Smooth muscle cell (in vitro differentiated cells): ENCODE results near the gene CDK5. TPM values are rescaled to one million over a fixed set of nuclear protein-coding genes. Genes with fewer than 3 reads are reported as not detected.
A peak's percentile ranks its signal among the peaks of the same experiment; 100 is the strongest.

Experiments
- DNase-seq: peaks from one replicate; lab custom pipeline; 2025; ENCODE audit not compliant: unreplicated experiment; lab: John Stamatoyannopoulos, UW
- H2AFZ ChIP-seq: fragments of 200-600 bp; sonication (generic); 2 replicates; pipeline ENCODE4 v1.6.0; 2016; ENCODE audit warnings: antibody characterized with exemption, low read depth, mild to moderate bottlenecking
- H3F3A ChIP-seq: fragments of 200-600 bp; sonication (generic); 2 replicates; pipeline ENCODE4 v1.6.0; 2017; ENCODE audit warnings: antibody characterized with exemption, low read depth
- H3K27ac ChIP-seq: fragments of 200-600 bp; sonication (generic); 2 replicates; pipeline ENCODE4 v1.5.1; 2016; ENCODE audit warnings: low read depth, mild to moderate bottlenecking
- H3K27me3 ChIP-seq: fragments of 200-600 bp; sonication (generic); 2 replicates; pipeline ENCODE4 v1.6.1; 2016; ENCODE audit warnings: low read depth, mild to moderate bottlenecking
- H3K36me3 ChIP-seq: fragments of 200-600 bp; sonication (generic); 2 replicates; pipeline ENCODE4 v1.5.1; 2016; ENCODE audit warnings: low read depth
- H3K4me1 ChIP-seq: fragments of 200-600 bp; sonication (generic); 2 replicates; pipeline ENCODE4 v1.5.1; 2016; ENCODE audit warnings: low read depth
- H3K4me2 ChIP-seq: fragments of 200-600 bp; sonication (generic); 2 replicates; pipeline ENCODE4 v1.6.0; 2016; ENCODE audit warnings: mild to moderate bottlenecking
- H3K4me3 ChIP-seq: fragments of 200-600 bp; sonication (generic); 2 replicates; pipeline ENCODE4 v1.5.1; 2016; ENCODE audit warnings: mild to moderate bottlenecking
- H3K79me2 ChIP-seq: fragments of 200-600 bp; sonication (generic); 2 replicates; pipeline ENCODE4 v1.6.0; 2016; ENCODE audit warnings: low read depth, mild to moderate bottlenecking
- H3K9ac ChIP-seq: fragments of 200-600 bp; sonication (generic); 2 replicates; pipeline ENCODE4 v1.6.0; 2016; ENCODE audit warnings: low read depth
- H3K9me3 ChIP-seq: fragments of 200-600 bp; sonication (generic); replicated peaks from 2 replicates; pipeline ENCODE4 v1.5.1; 2016; ENCODE audit warnings: low read depth
- H4K20me1 ChIP-seq: fragments of 200-600 bp; sonication (generic); 2 replicates; pipeline ENCODE4 v1.6.0; 2016; ENCODE audit warnings: low read depth
- CTCF ChIP-seq: fragments of 200-600 bp; sonication (generic); IDR thresholded peaks from 2 replicates; pipeline ENCODE4 v1.5.1; 2017; ENCODE audit warnings: borderline replicate concordance, mild to moderate bottlenecking, antibody characterized with exemption; ENCODE audit not compliant: insufficient read depth, poor library complexity, severe bottlenecking
- WGBS: methylation state at CpG from one replicate; pipeline ENCODE4 v1.1.7; 2016; ENCODE audit warnings: low lambda C conversion rate; 5-methylcytosine and 5-hydroxymethylcytosine counted together
- polyA plus RNA-seq: library from polyadenylated mRNA; unstranded; fragments of >200 nt; fragmentation: Nextera tagmentation; extraction: Ambion mirVana; gene quantifications from 2 replicates; pipeline ENCODE4 v1.2.1, GENCODE V29; 2016
- total RNA-seq: library from RNA; depleted of rRNA; stranded (reverse); fragments of >200 nt; gene quantifications from 2 replicates; pipeline ENCODE4 v1.2.3, GENCODE V29; 2014

The CDK5 gene
- 18.6 and 22.1 TPM in 2 replicates for total RNA-seq
- polyA plus RNA-seq = 36.4 and 50.1 TPM in 2 replicates

GRCh38 chr7:151057506-151057988 lies at the start of gene CDK5:
Gene CDK5, minus strand, starts transcription at chr7:151057897. Its CDS starts 49 bp downstream, at chr7:151057848.
- Histone ChIP-seq H3K4me1 (peaks cover 33% of the 10 kb centered on the region), H3K4me2 (peak within 1 kb of the TSS; percentile 94), H3K27me3 (no peaks in the 10 kb centered on the region), H3K36me3 (no peaks in the 10 kb centered on the region), H3K79me2 (peaks cover 13% of the 10 kb centered on the region), H3F3A (peaks cover 6% of the 10 kb centered on the region), H2AFZ (peak within 1 kb of the TSS; percentile 71), H3K4me3 (peak within 1 kb of the TSS; percentile 74), H3K27ac (peak within 1 kb of the TSS; percentile 95), H4K20me1 (peaks cover 25% of the 10 kb centered on the region), H3K9ac (peak within 1 kb of the TSS; percentile 72), H3K9me3 (no peaks in the 10 kb centered on the region)
- no peak for DNase-seq
- WGBS = under 1% methylated on average over 30 of the region's 30 CpGs
- no peak for TF ChIP-seq CTCF

- H3K79me2 ChIP-seq = peaks cover 69% of the 10 kb centered on the region
- no peak for TF ChIP-seq CTCF
- H3K4me3 ChIP-seq = no peak overlapping the region
- no peak overlapping the region for H3K9ac ChIP-seq
- no peak overlapping the region for H2AFZ ChIP-seq
- H3K4me2 ChIP-seq = no peak overlapping the region
- peaks cover 90% of the 10 kb centered on the region for H4K20me1 ChIP-seq
- H3F3A ChIP-seq = peaks cover 4% of the 10 kb centered on the region
- H3K27me3 ChIP-seq = no peaks in the 10 kb centered on the region
- H3K4me1 ChIP-seq = no peaks in the 10 kb centered on the region
- H3K9me3 ChIP-seq = no peaks in the 10 kb centered on the region
- no peaks in the 10 kb centered on the region for H3K36me3 ChIP-seq
- no peak for DNase-seq
- H3K27ac ChIP-seq = peak overlapping the region; percentile 44
- whole genome bisulfite sequencing = 71% methylated on average over 23 of the region's 23 CpGs
Observed at GRCh38 chr7:151104411-151105235, 46.9 kb upstream of the CDK5 start.

- Histone ChIP-seq H2AFZ (no peak overlapping the region), H3K36me3 (no peaks in the 10 kb centered on the region), H3K9ac (no peak overlapping the region), H3K27me3 (no peaks in the 10 kb centered on the region), H3K9me3 (no peaks in the 10 kb centered on the region), H4K20me1 (peaks cover 90% of the 10 kb centered on the region), H3F3A (peaks cover 4% of the 10 kb centered on the region), H3K4me3 (no peak overlapping the region), H3K4me2 (no peak overlapping the region), H3K79me2 (peaks cover 71% of the 10 kb centered on the region), H3K27ac (no peak overlapping the region), H3K4me1 (no peaks in the 10 kb centered on the region)
- TF ChIP-seq CTCF = no peak
- 79% methylated on average over 12 of the region's 12 CpGs for WGBS
- no peak for DNase-seq
Observed at GRCh38 chr7:151103973-151104372, 46.3 kb upstream of the CDK5 start.
